ENCODE results near the gene GSC2.
A peak's percentile ranks its signal among the peaks of the same experiment; 100 is the strongest.

Gene GSC2

GRCh38 chr22:19109198-19110063 lies 40.7 kb downstream of the GSC2 start:
- Mint-ChIP-seq H3K4me1 (ENCODE audit: low read depth in 2 of 2) (peaks cover 46 to 61% of the 10 kb centered on the region in 2 donors), H3K27me3 (no peaks in the 10 kb centered on the region), H3K4me3 (peak overlapping the region; percentile 62 to 75), H3K27ac (peak overlapping the region; percentile 85 to 96), H3K36me3 (ENCODE audit: insufficient read depth) (peaks cover 22% of the 10 kb centered on the region), H3K9me3 (no peaks in the 10 kb centered on the region)
- peak; percentile 92 for ATAC-seq (replicated peaks)
- DNase-seq: peak; percentile 27 to 36 (median 35)

- H3K27ac Mint-ChIP-seq: peak overlapping the region; percentile 85 to 96
- peaks cover 21% of the 10 kb centered on the region for H3K36me3 Mint-ChIP-seq (ENCODE audit: insufficient read depth)
- DNase-seq (no peak), ATAC-seq (replicated peaks) (no peak)
- no peaks in the 10 kb centered on the region for H3K27me3 Mint-ChIP-seq
- peak overlapping the region; percentile 62 to 75 for H3K4me3 Mint-ChIP-seq
- H3K4me1 Mint-ChIP-seq (ENCODE audit: low read depth in 2 of 2): peaks cover 46 to 60% of the 10 kb centered on the region in 2 donors
- H3K9me3 Mint-ChIP-seq: no peaks in the 10 kb centered on the region
Observed at GRCh38 chr22:19108807-19109197, 41.3 kb downstream of the GSC2 start.

DNA sequence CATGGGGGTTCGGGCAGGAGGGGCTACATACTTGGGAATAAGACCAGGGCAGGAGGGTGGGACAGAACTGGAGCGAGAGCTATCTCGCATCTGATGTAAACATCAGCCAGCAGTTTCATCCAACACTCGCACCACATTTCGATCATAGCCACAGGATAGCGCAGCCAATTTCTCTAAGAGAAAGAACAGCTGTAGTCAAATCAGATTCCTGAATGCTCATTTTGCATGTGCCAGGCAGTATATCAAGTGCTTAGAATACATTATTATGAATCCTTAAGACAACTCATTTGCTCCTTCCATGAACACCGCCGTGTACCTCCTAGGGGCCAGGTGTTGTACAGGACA lies 42.4 kb downstream of the GSC2 start:
- Mint-ChIP-seq H3K27ac (peak overlapping the region; percentile 85 to 93), H3K27me3 (no peaks in the 10 kb centered on the region), H3K4me3 (peak overlapping the region; percentile 43 to 45), H3K4me1 (ENCODE audit: low read depth in 2 of 2) (peaks cover 46 to 62% of the 10 kb centered on the region in 2 donors), H3K9me3 (no peaks in the 10 kb centered on the region), H3K36me3 (ENCODE audit: insufficient read depth) (peaks cover 21% of the 10 kb centered on the region)
- DNase-seq: no peak
- ATAC-seq (replicated peaks): no peak

- no peaks in the 10 kb centered on the region for H3K27me3 Mint-ChIP-seq
- peaks cover 19% of the 10 kb centered on the region for H3K36me3 Mint-ChIP-seq (ENCODE audit: insufficient read depth)
- no peak for DNase-seq
- H3K27ac Mint-ChIP-seq: peak overlapping the region; percentile 85 to 93
- H3K4me3 Mint-ChIP-seq: peak overlapping the region in 1 of 2 donors; percentile 43
- no peaks in the 10 kb centered on the region for H3K9me3 Mint-ChIP-seq
- ATAC-seq (replicated peaks): no peak
- peaks cover 43 to 60% of the 10 kb centered on the region in 2 donors for H3K4me1 Mint-ChIP-seq (ENCODE audit: low read depth in 2 of 2)
Observed at GRCh38 chr22:19106886-19107729, 43.0 kb downstream of the GSC2 start.

GRCh38 chr22:19105867-19106802 lies 44.0 kb downstream of the GSC2 start:
- peaks cover 41 to 58% of the 10 kb centered on the region in 2 donors for H3K4me1 Mint-ChIP-seq (ENCODE audit: low read depth in 2 of 2)
- H3K9me3 Mint-ChIP-seq: no peaks in the 10 kb centered on the region
- H3K27ac Mint-ChIP-seq: peak overlapping the region; percentile 73 to 93
- ATAC-seq (replicated peaks) (peak; percentile 38), DNase-seq (peak; percentile 30 to 41 (median 34))
- no peaks in the 10 kb centered on the region for H3K27me3 Mint-ChIP-seq
- H3K4me3 Mint-ChIP-seq: peak overlapping the region; percentile 27 to 44
- H3K36me3 Mint-ChIP-seq (ENCODE audit: insufficient read depth): peaks cover 13% of the 10 kb centered on the region

DNA sequence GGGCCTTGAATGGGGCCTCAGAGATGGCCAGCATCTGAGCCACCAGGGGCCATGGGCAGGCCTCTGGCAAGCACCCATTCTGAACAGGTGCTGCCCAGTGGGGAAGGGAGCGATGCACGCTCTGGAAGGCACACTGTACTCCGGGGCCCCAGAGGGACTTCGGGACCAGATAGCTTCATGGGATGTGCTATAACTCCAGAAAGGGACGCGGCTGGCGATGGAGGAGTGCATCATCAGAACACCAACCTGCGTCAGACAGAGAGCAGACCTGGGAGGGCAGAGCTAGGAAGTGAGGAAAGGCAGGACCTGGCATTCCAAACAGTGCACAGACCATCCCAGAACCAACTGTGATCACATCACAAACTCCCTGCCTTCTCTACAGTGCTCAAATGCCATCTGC lies 44.6 kb downstream of the GSC2 start:
- Mint-ChIP-seq H3K36me3 (ENCODE audit: insufficient read depth) (peaks cover 13% of the 10 kb centered on the region), H3K27me3 (no peaks in the 10 kb centered on the region), H3K9me3 (no peaks in the 10 kb centered on the region), H3K27ac (peak overlapping the region; percentile 49 to 93), H3K4me1 (ENCODE audit: low read depth in 2 of 2) (peaks cover 38 to 53% of the 10 kb centered on the region in 2 donors), H3K4me3 (no peak overlapping the region)
- DNase-seq (no peak), ATAC-seq (replicated peaks) (no peak)

- H3K4me1 Mint-ChIP-seq (ENCODE audit: low read depth in 2 of 2): peaks cover 29 to 45% of the 10 kb centered on the region in 2 donors
- no peaks in the 10 kb centered on the region for H3K27me3 Mint-ChIP-seq
- peak overlapping the region in 1 of 2 donors; percentile 49 for H3K27ac Mint-ChIP-seq
- peaks cover 18% of the 10 kb centered on the region for H3K36me3 Mint-ChIP-seq (ENCODE audit: insufficient read depth)
- no peak overlapping the region for H3K4me3 Mint-ChIP-seq
- no peaks in the 10 kb centered on the region for H3K9me3 Mint-ChIP-seq
- no peak for ATAC-seq (replicated peaks)
- DNase-seq: no peak
Observed at GRCh38 chr22:19103880-19104821, 45.9 kb downstream of the GSC2 start.

DNA sequence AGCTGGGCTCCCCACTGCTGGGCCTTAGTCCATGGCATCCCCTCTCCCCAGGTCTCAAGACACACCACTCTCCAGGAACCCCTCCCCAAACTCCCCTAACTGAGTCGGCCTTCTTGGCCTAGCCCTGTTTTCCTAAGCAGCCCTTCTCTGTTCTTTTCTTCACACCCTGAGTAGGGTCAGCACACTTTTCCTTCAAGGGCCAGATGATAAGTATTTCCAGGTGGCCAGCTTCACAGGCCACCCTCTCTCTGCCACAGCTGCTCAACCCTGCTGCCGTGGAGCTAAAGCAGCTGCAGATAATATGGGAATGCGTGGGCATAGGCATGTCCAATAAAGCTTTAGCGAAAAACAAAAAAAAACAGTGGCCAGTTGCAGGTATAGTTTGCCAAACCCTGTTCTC lies 51.9 kb downstream of the GSC2 start:
- Mint-ChIP-seq H3K27me3 (no peaks in the 10 kb centered on the region), H3K36me3 (ENCODE audit: insufficient read depth) (peaks cover 14% of the 10 kb centered on the region), H3K9me3 (no peaks in the 10 kb centered on the region), H3K27ac (peak overlapping the region in 1 of 2 donors; percentile 26), H3K4me3 (no peak overlapping the region), H3K4me1 (ENCODE audit: low read depth in 2 of 2) (peaks cover 15 to 27% of the 10 kb centered on the region in 2 donors)
- ATAC-seq (replicated peaks): no peak
- DNase-seq: no peak

DNA sequence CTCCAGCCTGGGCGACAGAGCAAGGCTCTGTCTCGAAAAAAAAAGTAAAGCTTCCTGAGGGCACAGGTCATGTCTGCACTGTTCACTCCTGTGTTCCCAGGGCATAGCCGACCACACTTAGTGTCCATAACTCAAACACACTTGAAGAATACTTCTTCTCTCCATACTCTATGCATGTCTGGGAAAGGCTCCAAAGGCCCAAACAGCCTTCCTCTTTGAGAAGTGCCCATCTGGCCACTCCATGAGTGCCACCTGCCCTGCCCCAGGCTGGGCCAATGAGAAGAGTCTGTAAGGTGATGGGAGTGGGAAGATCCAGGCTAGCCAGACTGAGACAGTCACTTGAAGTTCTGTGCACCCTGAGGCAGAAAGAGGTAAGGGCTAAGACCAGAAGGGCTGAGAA lies 52.6 kb downstream of the GSC2 start:
- Mint-ChIP-seq H3K27ac (peak overlapping the region; percentile 26 to 42), H3K9me3 (no peaks in the 10 kb centered on the region), H3K4me3 (no peak overlapping the region), H3K4me1 (ENCODE audit: low read depth in 2 of 2) (peaks cover 18 to 25% of the 10 kb centered on the region in 2 donors), H3K36me3 (ENCODE audit: insufficient read depth) (peaks cover 18% of the 10 kb centered on the region), H3K27me3 (no peaks in the 10 kb centered on the region)
- ATAC-seq (replicated peaks): no peak
- DNase-seq: no peak
